Loucy (cell line): ENCODE results near the gene CRYBA2.

Experiments used
- H2AFZ ChIP-seq: fragments of 200-600 bp; sonication (generic); 2 replicates; pipeline ENCODE4 v1.6.0; 2016; ENCODE audit warnings: antibody characterized with exemption, mild to moderate bottlenecking, low read length, moderate library complexity
- H3F3A ChIP-seq: fragments of 200-600 bp; 2 replicates; pipeline ENCODE4 v1.6.0; 2016; ENCODE audit warnings: antibody characterized with exemption, low read depth, mild to moderate bottlenecking
- H3K27me3 ChIP-seq: fragments of 200-600 bp; sonication (generic); 2 replicates; pipeline ENCODE4 v1.6.1; 2014; ENCODE audit warnings: low read length, mild to moderate bottlenecking; ENCODE audit not compliant: insufficient read depth, poor library complexity, severe bottlenecking
- H3K36me3 ChIP-seq: fragments of 200-600 bp; sonication (generic); 2 replicates; pipeline ENCODE4 v1.6.1; 2016; ENCODE audit warnings: low read length; ENCODE audit not compliant: insufficient read depth
- H3K4me1 ChIP-seq: fragments of 200-600 bp; sonication (generic); 2 replicates; pipeline ENCODE4 v1.5.1; 2014; ENCODE audit warnings: low read length, mild to moderate bottlenecking; ENCODE audit not compliant: insufficient read depth, poor library complexity, severe bottlenecking
- H3K4me2 ChIP-seq: fragments of 200-600 bp; sonication (generic); 2 replicates; pipeline ENCODE4 v1.6.0; 2014; ENCODE audit warnings: antibody characterized with exemption, low read length, low read depth, mild to moderate bottlenecking; ENCODE audit not compliant: poor library complexity, severe bottlenecking
- H3K4me3 ChIP-seq: fragments of 200-600 bp; sonication (generic); 2 replicates; pipeline ENCODE4 v1.5.1; 2014; ENCODE audit warnings: low read length, mild to moderate bottlenecking, mixed read lengths; ENCODE audit not compliant: poor library complexity, severe bottlenecking
- H3K79me2 ChIP-seq: fragments of 200-600 bp; sonication (generic); 2 replicates; pipeline ENCODE4 v1.6.1; 2014; ENCODE audit warnings: low read length; ENCODE audit not compliant: insufficient read depth
- H3K9ac ChIP-seq: fragments of 200-600 bp; sonication (generic); 2 replicates; pipeline ENCODE4 v1.6.0; 2014; ENCODE audit warnings: mild to moderate bottlenecking, low read depth, low read length, moderate library complexity; ENCODE audit not compliant: poor library complexity, severe bottlenecking
- H3K9me2 ChIP-seq: fragments of 200-600 bp; sonication (generic); replicated peaks from 2 replicates; pipeline ENCODE4 v1.6.1; 2016; ENCODE audit warnings: low read depth, low read length, mixed read lengths
- H3K9me3 ChIP-seq: fragments of 200-600 bp; sonication (generic); 2 replicates; pipeline ENCODE4 v1.6.1; 2014; ENCODE audit warnings: mild to moderate bottlenecking, antibody characterized with exemption, low read length, low read depth; ENCODE audit not compliant: insufficient read depth
- H4K20me1 ChIP-seq: fragments of 200-600 bp; sonication (generic); 2 replicates; pipeline ENCODE4 v1.6.0; 2014; ENCODE audit warnings: antibody characterized with exemption, low read length, mild to moderate bottlenecking; ENCODE audit not compliant: insufficient read depth, poor library complexity, severe bottlenecking
- EZH2phosphoT487 ChIP-seq: fragments of 200-600 bp; IDR thresholded peaks from 2 replicates; pipeline ENCODE4 v1.6.1; 2018; ENCODE audit warnings: antibody characterized with exemption, mild to moderate bottlenecking, moderate library complexity, borderline replicate concordance
- TF ChIP-seq, protein P1 (sequence below): fragments of 200-600 bp; sonication (generic); conservative IDR thresholded peaks from 2 replicates; pipeline ENCODE4 v1.5.1; 2014; ENCODE audit warnings: mild to moderate bottlenecking, antibody characterized with exemption, low read length

CRYBA2 gene

GRCh38 chr2:218963601-218964000 is 29.6 kb downstream of the CRYBA2 start:
- no peak overlapping the region for H3K4me2 ChIP-seq
- peaks cover 1% of the 10 kb centered on the region; the same call in 1 of the 2 replicates for H3K79me2 ChIP-seq
- no peaks in the 10 kb centered on the region for H3K27me3 ChIP-seq
- no peak overlapping the region for H2AFZ ChIP-seq
- H3F3A ChIP-seq = no peaks in the 10 kb centered on the region
- peaks cover 9% of the 10 kb centered on the region for H3K4me1 ChIP-seq
- no peaks in the 10 kb centered on the region for H3K9me2 ChIP-seq
- H3K9me3 ChIP-seq = no peaks in the 10 kb centered on the region
- no peaks in the 10 kb centered on the region for H3K36me3 ChIP-seq
- peaks cover 4% of the 10 kb centered on the region for H4K20me1 ChIP-seq
- TF ChIP-seq EZH2phosphoT487 = no peak
- TF ChIP-seq, protein P1, sequence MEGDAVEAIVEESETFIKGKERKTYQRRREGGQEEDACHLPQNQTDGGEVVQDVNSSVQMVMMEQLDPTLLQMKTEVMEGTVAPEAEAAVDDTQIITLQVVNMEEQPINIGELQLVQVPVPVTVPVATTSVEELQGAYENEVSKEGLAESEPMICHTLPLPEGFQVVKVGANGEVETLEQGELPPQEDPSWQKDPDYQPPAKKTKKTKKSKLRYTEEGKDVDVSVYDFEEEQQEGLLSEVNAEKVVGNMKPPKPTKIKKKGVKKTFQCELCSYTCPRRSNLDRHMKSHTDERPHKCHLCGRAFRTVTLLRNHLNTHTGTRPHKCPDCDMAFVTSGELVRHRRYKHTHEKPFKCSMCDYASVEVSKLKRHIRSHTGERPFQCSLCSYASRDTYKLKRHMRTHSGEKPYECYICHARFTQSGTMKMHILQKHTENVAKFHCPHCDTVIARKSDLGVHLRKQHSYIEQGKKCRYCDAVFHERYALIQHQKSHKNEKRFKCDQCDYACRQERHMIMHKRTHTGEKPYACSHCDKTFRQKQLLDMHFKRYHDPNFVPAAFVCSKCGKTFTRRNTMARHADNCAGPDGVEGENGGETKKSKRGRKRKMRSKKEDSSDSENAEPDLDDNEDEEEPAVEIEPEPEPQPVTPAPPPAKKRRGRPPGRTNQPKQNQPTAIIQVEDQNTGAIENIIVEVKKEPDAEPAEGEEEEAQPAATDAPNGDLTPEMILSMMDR = no peak
- H3K9ac ChIP-seq = no peak overlapping the region
- H3K4me3 ChIP-seq = no peak overlapping the region

DNA sequence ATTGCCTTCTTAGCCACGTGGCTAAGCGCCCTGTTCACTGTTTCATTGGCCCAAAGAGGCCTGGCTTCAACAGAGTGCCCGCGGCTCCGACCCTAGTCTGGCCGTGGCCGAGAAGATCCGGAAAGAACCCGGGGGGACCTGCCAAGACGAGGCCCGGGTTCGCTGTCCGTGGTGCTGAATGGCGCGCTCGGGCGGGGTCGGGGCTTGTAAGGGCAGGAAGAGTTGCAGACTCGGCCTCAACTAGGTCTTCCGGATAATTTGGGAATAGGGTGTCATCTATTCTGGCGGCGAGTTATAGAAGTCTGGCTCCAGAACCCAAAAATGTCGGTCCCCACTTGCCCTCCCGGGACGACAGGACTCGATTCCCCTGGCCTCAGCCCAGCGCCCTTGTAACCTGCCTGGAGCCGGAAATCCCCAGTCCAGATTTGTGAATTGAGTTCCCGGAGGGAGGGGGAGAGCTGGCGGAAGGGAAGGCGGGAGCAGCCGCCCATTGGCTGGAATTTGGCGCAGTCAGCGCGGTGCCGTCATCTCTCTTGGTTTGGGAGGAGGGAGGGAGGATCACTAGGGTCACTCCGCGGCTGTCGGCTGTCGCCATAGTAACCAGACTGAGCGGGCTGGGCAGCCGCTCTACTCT is 30.2 kb downstream of the CRYBA2 start:
- H4K20me1 ChIP-seq = peaks cover 4% of the 10 kb centered on the region
- no peak overlapping the region for H3K4me3 ChIP-seq
- H3F3A ChIP-seq = no peaks in the 10 kb centered on the region
- no peak overlapping the region for H2AFZ ChIP-seq
- peaks cover 15% of the 10 kb centered on the region for H3K4me1 ChIP-seq
- TF ChIP-seq, protein P1 = no peak
- no peak for TF ChIP-seq EZH2phosphoT487
- peaks cover 5% of the 10 kb centered on the region; the same call in 1 of the 2 replicates for H3K79me2 ChIP-seq
- H3K27me3 ChIP-seq = no peaks in the 10 kb centered on the region
- no peaks in the 10 kb centered on the region for H3K9me3 ChIP-seq
- no peaks in the 10 kb centered on the region for H3K36me3 ChIP-seq
- H3K9ac ChIP-seq = no peak overlapping the region
- no peaks in the 10 kb centered on the region for H3K9me2 ChIP-seq
- no peak overlapping the region for H3K4me2 ChIP-seq

DNA sequence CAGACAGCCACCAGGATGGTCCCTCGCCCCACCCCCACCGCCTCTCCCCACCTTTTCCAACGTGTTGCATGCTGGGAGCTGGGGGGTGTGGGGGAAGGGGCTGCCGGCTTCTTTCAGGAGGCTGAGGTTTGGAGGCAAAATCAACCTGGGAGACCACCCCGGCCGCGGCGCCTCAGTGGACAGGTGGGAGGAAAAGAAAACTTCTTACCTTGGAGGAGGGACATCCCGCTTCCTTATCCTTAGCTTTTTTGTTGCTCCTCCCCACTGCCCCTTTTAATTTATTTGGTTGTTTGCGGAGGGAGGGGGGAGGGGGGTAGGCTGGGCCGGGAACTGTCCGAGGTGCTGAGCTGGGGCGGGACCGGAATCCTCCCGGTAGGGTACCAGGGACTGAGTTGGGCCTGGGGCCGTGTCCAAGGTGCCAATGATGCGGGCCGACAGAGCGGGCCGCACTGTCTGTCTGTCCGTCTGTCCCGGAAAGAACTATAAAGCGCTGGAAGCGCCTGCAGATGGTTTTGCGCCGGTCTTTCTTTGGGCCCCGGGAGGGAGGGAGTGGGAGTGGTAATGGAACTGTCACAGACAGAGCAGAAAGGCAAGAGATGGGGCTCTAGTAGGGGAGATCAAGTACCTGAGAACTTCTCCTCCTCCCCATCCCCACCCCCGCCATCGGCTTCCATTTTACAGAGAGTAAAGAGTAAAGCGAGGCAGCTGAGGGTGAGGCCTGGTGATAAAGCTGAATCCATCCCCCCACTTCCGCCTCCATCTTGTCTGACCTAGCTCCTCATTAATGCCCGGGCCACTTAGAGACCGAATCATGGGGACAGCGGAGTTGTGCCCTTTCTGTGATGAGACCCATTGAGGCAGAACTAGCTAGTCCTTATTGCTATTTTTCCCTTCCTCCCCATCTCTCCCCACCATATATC is 31.3 kb downstream of the CRYBA2 start:
- Histone ChIP-seq H3K79me2 (peaks cover 5% of the 10 kb centered on the region; the same call in 1 of the 2 replicates), H3K36me3 (no peaks in the 10 kb centered on the region), H3K9me3 (no peaks in the 10 kb centered on the region), H3K4me1 (peaks cover 22% of the 10 kb centered on the region), H3K4me3 (no peak overlapping the region), H3K9ac (no peak overlapping the region), H3K27me3 (no peaks in the 10 kb centered on the region), H3K4me2 (no peak overlapping the region), H3K9me2 (no peaks in the 10 kb centered on the region), H2AFZ (no peak overlapping the region), H3F3A (no peaks in the 10 kb centered on the region), H4K20me1 (peaks cover 4% of the 10 kb centered on the region)
- TF ChIP-seq, protein P1 = no peak
- no peak for TF ChIP-seq EZH2phosphoT487
